IMR-90 (cell line): ENCODE measurements around the gene AKAP5. TPM values are rescaled to one million over a fixed set of nuclear protein-coding genes. Genes with fewer than 3 reads are reported as not detected.

Experiments
- ATAC-seq: fragments of 200-7000 bp; cut with Tn5 transposase; 2 replicates; pipeline ENCODE4 v1.9.1; 2020; ENCODE audit warnings: low read depth, mild to moderate bottlenecking, moderate library complexity
- BruUV-seq: library from RNA; stranded (reverse); fragments of 400-500 nt; replicated peaks from 2 replicates; lab custom pipeline; 2021; lab: Mats Ljungman, UMichigan
- CTCF ChIA-PET: fragments of 300-600 bp; formaldehyde crosslinking; extraction: SDS; loops from one replicate; lab custom pipeline; 2021; ENCODE audit warnings: antibody characterized with exemption; lab: Yijun Ruan, JAX
- POLR2A ChIA-PET: fragments of 300-600 bp; sonication (Branson Sonifier 250); formaldehyde crosslinking; loops from one replicate; lab custom pipeline; 2022; ENCODE audit warnings: antibody characterized with exemption; ENCODE audit not compliant: unreplicated experiment; lab: Charles Lee
- DNase-seq: peaks from one replicate; pipeline ENCODE4 v3.0.0; 2013
- H2AFZ ChIP-seq: replicated peaks from 2 replicates; pipeline ENCODE3; 2013; ENCODE audit warnings: low read length, mild to moderate bottlenecking; ENCODE audit not compliant: poor library complexity
- H2AK5ac ChIP-seq: 2 replicates; pipeline ENCODE4 v1.6.1; 2013; ENCODE audit warnings: low read depth, low read length, inconsistent platforms
- H2AK9ac ChIP-seq: replicated peaks from 2 replicates; pipeline ENCODE3; 2013; ENCODE audit warnings: mild to moderate bottlenecking, low read depth, low read length, moderate library complexity; ENCODE audit not compliant: poor library complexity
- H2BK120ac ChIP-seq: 2 replicates; pipeline ENCODE4 v1.6.1; 2013; ENCODE audit warnings: low read depth, low read length, inconsistent platforms
- H2BK15ac ChIP-seq: 3 replicates; pipeline ENCODE4 v1.6.1; 2013; ENCODE audit warnings: low read depth, low read length, inconsistent platforms
- H2BK20ac ChIP-seq: 2 replicates; pipeline ENCODE4 v1.6.1; 2013; ENCODE audit warnings: low read depth, mild to moderate bottlenecking, inconsistent platforms, low read length, moderate library complexity
- H2BK5ac ChIP-seq: 2 replicates; pipeline ENCODE4 v1.6.1; 2013; ENCODE audit warnings: mild to moderate bottlenecking, low read depth, low read length, inconsistent platforms; ENCODE audit not compliant: poor library complexity, severe bottlenecking
- H3K14ac ChIP-seq: replicated peaks from 2 replicates; pipeline ENCODE4 v1.6.1; 2013; ENCODE audit warnings: low read depth, low read length, inconsistent platforms
- H3K18ac ChIP-seq: 2 replicates; pipeline ENCODE4 v1.6.1; 2013; ENCODE audit warnings: low read depth, low read length, control low read depth
- H3K23ac ChIP-seq: 2 replicates; pipeline ENCODE4 v1.6.1; 2013; ENCODE audit warnings: low read depth, low read length, inconsistent platforms
- H3K27ac ChIP-seq: 2 replicates; pipeline ENCODE4 v1.5.1; 2013; ENCODE audit warnings: mild to moderate bottlenecking, control low read depth, low read length; ENCODE audit not compliant: insufficient read depth
- H3K27me3 ChIP-seq: 2 replicates; pipeline ENCODE4 v1.6.1; 2013; ENCODE audit warnings: low read length; ENCODE audit not compliant: control insufficient read depth, insufficient read depth
- H3K36me3 ChIP-seq: 2 replicates; pipeline ENCODE4 v1.6.1; 2013; ENCODE audit warnings: low read length, mixed read lengths; ENCODE audit not compliant: control insufficient read depth, insufficient read depth
- H3K4ac ChIP-seq: 2 replicates; pipeline ENCODE4 v1.6.1; 2013; ENCODE audit warnings: low read depth, low read length, inconsistent platforms
- H3K4me1 ChIP-seq: 2 replicates; pipeline ENCODE4 v1.6.1; 2013; ENCODE audit warnings: low read length, mixed read lengths; ENCODE audit not compliant: control insufficient read depth, insufficient read depth
- H3K4me2 ChIP-seq: 2 replicates; pipeline ENCODE4 v1.6.1; 2013; ENCODE audit warnings: low read depth, mild to moderate bottlenecking, control low read depth, low read length, moderate library complexity
- H3K4me3 ChIP-seq: 2 replicates; pipeline ENCODE4 v1.5.1; 2013; ENCODE audit warnings: low read depth, mild to moderate bottlenecking, control low read depth, low read length, moderate library complexity; ENCODE audit not compliant: insufficient read depth
- H3K56ac ChIP-seq: 2 replicates; pipeline ENCODE4 v1.6.1; 2013; ENCODE audit warnings: low read length, inconsistent platforms; ENCODE audit not compliant: insufficient read depth; ENCODE audit errors: extremely low read depth
- H3K79me1 ChIP-seq, 2 experiments: 2 replicates each; pipeline ENCODE4 v1.6.1; 2013; ENCODE audit warnings: low read length in 2 of 2, inconsistent platforms in 1 of 2, low read depth in 1 of 2
- H3K9ac ChIP-seq: 2 replicates; pipeline ENCODE4 v1.6.1; 2013; ENCODE audit warnings: low read depth, low read length, control low read depth
- H3K9me1 ChIP-seq: 2 replicates; pipeline ENCODE4 v1.6.1; 2013; ENCODE audit warnings: low read length, inconsistent platforms; ENCODE audit not compliant: insufficient read depth
- H3K9me3 ChIP-seq: 2 replicates; pipeline ENCODE4 v1.6.1; 2013; ENCODE audit warnings: low read length; ENCODE audit not compliant: control insufficient read depth, insufficient read depth
- H4K20me1 ChIP-seq: 2 replicates; pipeline ENCODE4 v1.6.1; 2013; ENCODE audit warnings: low read length, inconsistent platforms; ENCODE audit not compliant: insufficient read depth
- H4K5ac ChIP-seq: 2 replicates; pipeline ENCODE4 v1.6.1; 2013; ENCODE audit warnings: mild to moderate bottlenecking, low read depth, low read length, control low read depth
- H4K8ac ChIP-seq, 2 experiments: 2 replicates each; pipeline ENCODE4 v1.6.1; 2013; ENCODE audit warnings: low read depth in 2 of 2, low read length in 2 of 2, control low read depth in 1 of 2, inconsistent platforms in 1 of 2
- H4K91ac ChIP-seq: 2 replicates; pipeline ENCODE4 v1.6.1; 2013; ENCODE audit warnings: low read depth, low read length, inconsistent platforms; ENCODE audit not compliant: insufficient read depth
- BHLHE40 ChIP-seq: fragments of 150-350 bp; IDR thresholded peaks from 2 replicates; pipeline ENCODE4 v1.6.1; 2016; ENCODE audit warnings: mild to moderate bottlenecking, low read depth, low read length
- CEBPB ChIP-seq: IDR thresholded peaks from 2 replicates; pipeline ENCODE4 v1.6.1; 2012; ENCODE audit warnings: low read depth, low read length, improper control_type of control experiment
- CHD1 ChIP-seq: IDR thresholded peaks from 2 replicates; pipeline ENCODE4 v1.6.1; 2012; ENCODE audit warnings: low read depth, low read length, improper control_type of control experiment
- CTCF ChIP-seq: conservative IDR thresholded peaks from 2 replicates; pipeline ENCODE4 v1.5.1; 2012; ENCODE audit warnings: mild to moderate bottlenecking, low read depth, low read length, improper control_type of control experiment
- ELK1 ChIP-seq: fragments of 150-350 bp; IDR thresholded peaks from 2 replicates; pipeline ENCODE4 v1.6.1; 2016; ENCODE audit warnings: low read depth, mild to moderate bottlenecking, low read length, moderate library complexity, borderline replicate concordance
- FOS ChIP-seq: fragments of 150-350 bp; IDR thresholded peaks from 2 replicates; pipeline ENCODE4 v1.6.1; 2016; ENCODE audit warnings: low read depth, low read length
- MAFK ChIP-seq: IDR thresholded peaks from 2 replicates; pipeline ENCODE4 v1.6.1; 2012; ENCODE audit warnings: low read depth, low read length, improper control_type of control experiment
- MXI1 ChIP-seq: IDR thresholded peaks from 2 replicates; pipeline ENCODE4 v1.6.1; 2012; ENCODE audit warnings: low read depth, mild to moderate bottlenecking, low read length, moderate library complexity, borderline replicate concordance
- NFE2L2 ChIP-seq: fragments of 150-350 bp; IDR thresholded peaks from 2 replicates; pipeline ENCODE4 v1.6.1; 2016; ENCODE audit warnings: low read depth, mild to moderate bottlenecking, low read length
- POLR2A ChIP-seq: IDR thresholded peaks from 2 replicates; pipeline ENCODE4 v1.6.1; 2012; ENCODE audit warnings: mild to moderate bottlenecking, low read depth, low read length
- RAD21 ChIP-seq: IDR thresholded peaks from 2 replicates; pipeline ENCODE4 v1.6.1; 2012; ENCODE audit warnings: low read length, improper control_type of control experiment
- RCOR1 ChIP-seq: IDR thresholded peaks from 2 replicates; pipeline ENCODE4 v1.6.1; 2012; ENCODE audit warnings: mild to moderate bottlenecking, low read length, improper control_type of control experiment; ENCODE audit not compliant: insufficient replicate concordance
- RFX5 ChIP-seq: IDR thresholded peaks from 2 replicates; pipeline ENCODE4 v1.8.0; 2012; ENCODE audit warnings: low read depth, mild to moderate bottlenecking, low read length, moderate library complexity
- USF2 ChIP-seq: fragments of 150-350 bp; IDR thresholded peaks from 2 replicates; pipeline ENCODE4 v1.6.1; 2017; ENCODE audit warnings: mild to moderate bottlenecking, antibody characterized with exemption, low read length, low read depth
- dilution Hi-C: fragments of 300-500 bp; cut with HindIII; formaldehyde crosslinking; loops from one replicate; pipeline ENCODE4 v1.14.3; 2018; ENCODE audit warnings: low sequenced_read_pairs; ENCODE audit not compliant: unreplicated experiment
- in situ Hi-C: fragments of 300-500 bp; cut with MboI; formaldehyde crosslinking; loops from 3 replicates; pipeline ENCODE4 v1.14.3; 2019; ENCODE audit warnings: low sequenced_read_pairs, inconsistent platforms, mixed read lengths
- intact Hi-C: fragments of 100-400 bp; cut with micrococcal nuclease; formaldehyde crosslinking; loops from 2 replicates; pipeline ENCODE4 v1.10.0; 2022
- polyA plus RNA-seq, 3 experiments: library from polyadenylated mRNA; depleted of rRNA; stranded (reverse); fragments of >200 nt; gene quantifications; 2 replicates each; pipeline ENCODE4 v1.2.3, GENCODE V29; 2012; ENCODE audit warnings: low replicate concordance in 1 of 3
- total RNA-seq: library from RNA; depleted of rRNA; stranded (reverse); fragments of >200 nt; gene quantifications from 2 replicates; pipeline ENCODE4 v1.2.3, GENCODE V29; 2012

Gene AKAP5
- total and polyA plus RNA-seq, 2 of the 4 experiments (the other 2 are of a cell fraction), result 0.21 to 0.72 TPM

GRCh38 chr14:64496764-64497163, 31.5 kb downstream of the AKAP5 start:
- POLR2A ChIA-PET, result no interaction called here

More at GRCh38 chr14:64496764-64497163, 31.5 kb downstream of the AKAP5 start:
- Histone ChIP-seq H2AFZ (no peak overlapping the region), H3K4ac (no peak overlapping the region), H3K9ac (no peak overlapping the region), H3K36me3 (no peaks in the 10 kb centered on the region), H2BK15ac (no peak overlapping the region), H2BK20ac (no peak overlapping the region), H3K4me1 (peaks cover 4% of the 10 kb centered on the region), H4K20me1 (no peaks in the 10 kb centered on the region), H3K79me1 (peaks cover 7 to 33% of the 10 kb centered on the region in 2 experiments; a peak in 3 of 4 replicates), H2BK5ac (no peak overlapping the region), H2AK9ac (no peak overlapping the region), H4K91ac (no peak overlapping the region), H3K9me3 (no peaks in the 10 kb centered on the region), H2BK120ac (no peak overlapping the region), H3K4me3 (no peak overlapping the region), H4K8ac (no peak overlapping the region), H2AK5ac (no peak overlapping the region), H3K4me2 (no peak overlapping the region), H3K27ac (no peak overlapping the region), H3K27me3 (no peaks in the 10 kb centered on the region), H3K18ac (no peak overlapping the region), H3K9me1 (peaks cover 3% of the 10 kb centered on the region), H3K56ac (no peak overlapping the region), H3K23ac (no peak overlapping the region), H3K14ac (no peak overlapping the region), H4K5ac (no peak overlapping the region)
- dilution Hi-C loops, result no loop called here
- in situ Hi-C loops, result loop anchor here (25.0 kb wide), 1 partner anchor 484 kb away; no protein-coding TSS in a partner anchor
- TF ChIP-seq MAFK (no peak), RAD21 (no peak), FOS (no peak), NFE2L2 (no peak), CEBPB (no peak), MXI1 (no peak), RCOR1 (no peak), CHD1 (no peak), POLR2A (no peak), USF2 (no peak), ELK1 (no peak), BHLHE40 (no peak), CTCF (no peak), RFX5 (no peak)
- DNase-seq, result no peak
- intact Hi-C loops, result no loop called here
- BruUV-seq, result no TSS peak
- ATAC-seq, result no peak
- CTCF ChIA-PET, result interaction anchor here (0.6 kb wide), 1 partner anchor 664 kb away, joined by 6 read pairs; no protein-coding TSS in a partner anchor
